Heart right ventricle (tissue), 16 donors: ENCODE measurements around the gene NEK7. TPM values are rescaled to one million over a fixed set of nuclear protein-coding genes. Genes with fewer than 3 reads are reported as not detected.
"Not testable (repeated sequence)": the region's sequence is repeated elsewhere in the genome, so short reads cannot be mapped to it uniquely, and the experiment has no call there.

Experiments
- ATAC-seq, 8 donors: fragments of 200-7000 bp; cut with Tn5 transposase; one replicate each; pipeline ENCODE4 v1.9.1; 2020; ENCODE audit warnings: mild to moderate bottlenecking in 8 of 8, moderate library complexity in 8 of 8, moderate number of reproducible peaks in 1 of 8
- DNase-seq, 2 donors: peaks; one replicate each; pipeline ENCODE4 v3.0.0-alpha.2; 2020
- H3K27ac ChIP-seq, 10 donors: fragments of 200-600 bp; sonication (generic) in 2 of 10; one replicate each; pipeline versions ENCODE4 v1.5.0 to v1.8.0; 2020 to 2022; ENCODE audit warnings: mild to moderate bottlenecking in 3 of 10
- H3K27me3 ChIP-seq, 7 donors: fragments of 200-600 bp; one replicate each; pipeline ENCODE4 v1.8.0; 2021 to 2022; ENCODE audit warnings: mild to moderate bottlenecking in 2 of 7
- H3K36me3 ChIP-seq, 9 donors: fragments of 200-600 bp; sonication (generic) in 1 of 9; one replicate each; pipeline versions ENCODE4 v1.5.0 to v1.8.0; 2020 to 2022; ENCODE audit warnings: mild to moderate bottlenecking in 2 of 9
- H3K4me1 ChIP-seq, 9 donors: fragments of 200-600 bp; sonication (generic) in 1 of 9; one replicate each; pipeline versions ENCODE4 v1.5.0 to v1.8.0; 2020 to 2022; ENCODE audit warnings: mild to moderate bottlenecking in 4 of 9
- H3K4me3 ChIP-seq, 10 donors: fragments of 200-600 bp; sonication (generic) in 2 of 10; one replicate each; pipeline versions ENCODE4 v1.5.0 to v1.8.0; 2020 to 2022; ENCODE audit warnings: mild to moderate bottlenecking in 7 of 10, moderate library complexity in 2 of 10
- H3K9me3 ChIP-seq, 11 donors: fragments of 200-600 bp in 10 of 11; sonication (generic) in 2 of 11; one replicate each; pipeline versions ENCODE4 v1.5.0 to v1.8.0; 2013 to 2022; ENCODE audit warnings: mild to moderate bottlenecking in 2 of 11, control low read depth in 1 of 11, moderate library complexity in 1 of 11
- CTCF ChIP-seq, 9 donors: fragments of 200-600 bp; sonication (generic) in 2 of 9; IDR thresholded peaks; one replicate each; pipeline versions ENCODE4 v1.5.0 to v1.8.0; 2021 to 2022; ENCODE audit warnings: antibody characterized with exemption in 9 of 9, mild to moderate bottlenecking in 5 of 9, moderate library complexity in 1 of 9
- WGBS, 2 donors: extraction: QIAGEN DNeasy Blood & Tissue Kit; methylation state at CpG; one replicate each; pipeline ENCODE4 v1.1.7; 2013; ENCODE audit warnings: inconsistent platforms in 1 of 2; 5-methylcytosine and 5-hydroxymethylcytosine counted together
- intact Hi-C, 10 donors: fragments of 100-400 bp; cut with DNase I; formaldehyde crosslinking; loops; one replicate each; pipeline versions ENCODE4 v1.11.1 to v1.14.2; 2022
- polyA plus RNA-seq, 2 donors: library from polyadenylated mRNA; stranded (reverse); fragments of 200-250 nt; gene quantifications; one replicate each; pipeline ENCODE4 v1.2.3, GENCODE V29; 2013
- total RNA-seq, 10 donors: library from RNA; stranded (reverse); fragmentation: NEBNext Ultra II Directional in 3 of 10; extraction: Animal tissue kit (Norgen Biotek cat#: 25700) in 3 of 10; gene quantifications; one replicate each; pipeline versions ENCODE4 v1.2.1 to v1.2.4, GENCODE V29; 2021 to 2023
- donor health status: Arrhythmogenic right ventricular cardiomyopathy.
- donor health status: ischemic (EF 13 %, LVEDD 7.1; RV severe dilation, severe dysfunction).
- donor health status: healthy with polysubstance abuse.
- donor health status: DM: no; HTN: yes; CAD: no.
- donor health status: DM: no; HTN: no; CAD: no.
- donor health status: ischemic (EF 25% LVEDD 6.9; RV normal size, moderate dysfunction).
- donor health status: ischemic (EF 25% LVEDD 5.7; RV mildly dilated, moderate dysfunction).
- donor health status: healthy.
- donor health status: DM: yes; HTN: yes; CAD: no.
- donor health status: Ischemic cardiomyopathy.
- donor health status: ischemic (EF 35%, LVEDD 5.7; RV mildly dilated, moderate dysfunction).
- donor health status: nonischemic (EF 11% LVEDD 7.7; RV severe dilation, severe dysfunction).
- donor health status: DM: yes; HTN: yes; CAD: no.
- donor health status: PGD.
- donor health status: ischemic (EF 29% LVEDD 5.4; RV normal size, mild dysfunction).
- donor health status: nonischemic (EF 23%, LVEDD 6.1; RV moderate dilation, normal function).

NEK7 gene
- total and polyA plus RNA-seq, 12 donors, result 57.3 to 279 (median 207) TPM

GRCh38 chr1:198123133-198123532 is 33.7 kb upstream of the NEK7 start:
- Histone ChIP-seq H3K36me3 (no peaks in the 10 kb centered on the region), H3K27me3 (no peaks in the 10 kb centered on the region), H3K9me3 (no peaks in the 10 kb centered on the region), H3K27ac (no peak overlapping the region), H3K4me3 (no peak overlapping the region), H3K4me1 (peaks cover 0 to 36% (median 16%) of the 10 kb centered on the region in 9 donors)
- no peak for DNase-seq
- no peak for ATAC-seq
- intact Hi-C loops, result loop anchor here in 1 of 10 donors (2.0 kb wide), 1 partner anchor 26 kb away; no protein-coding TSS in a partner anchor
- TF ChIP-seq CTCF (IDR thresholded peaks at IDR 0.05), result no peak
- 53 to 55% methylated on average over 2 of the region's 2 CpGs for WGBS, 2 donors

- Histone ChIP-seq H3K36me3 (no peaks in the 10 kb centered on the region), H3K4me1 (peaks cover 0 to 29% (median 9%) of the 10 kb centered on the region in 9 donors), H3K27me3 (no peaks in the 10 kb centered on the region), H3K27ac (no peak overlapping the region), H3K4me3 (no peak overlapping the region), H3K9me3 (no peaks in the 10 kb centered on the region)
- no peak for TF ChIP-seq CTCF (IDR thresholded peaks at IDR 0.05)
- ATAC-seq, result no peak
- intact Hi-C loops, result no loop called here
- WGBS, 2 donors, result 84 to 93% methylated on average over 1 of the region's 1 CpG
- DNase-seq, result no peak
Measured at GRCh38 chr1:198124673-198125072, 32.1 kb upstream of the NEK7 start.

GRCh38 chr1:198125995-198126735 is 30.6 kb upstream of the NEK7 start:
- WGBS, 2 donors, result 57 to 82% methylated on average over 1 of the region's 1 CpG
- peaks cover 0 to 29% (median 9%) of the 10 kb centered on the region in 9 donors for H3K4me1 ChIP-seq
- no peaks in the 10 kb centered on the region for H3K9me3 ChIP-seq
- intact Hi-C loops, result no loop called here
- peak in 2 of 8 donors; percentile 47 to 65 for ATAC-seq
- H3K36me3 ChIP-seq, result no peaks in the 10 kb centered on the region
- DNase-seq, result no peak
- TF ChIP-seq CTCF (IDR thresholded peaks at IDR 0.05), result no peak
- no peaks in the 10 kb centered on the region for H3K27me3 ChIP-seq
- H3K4me3 ChIP-seq, result no peak overlapping the region
- H3K27ac ChIP-seq, result no peak overlapping the region

- H3K27me3 ChIP-seq, result no peaks in the 10 kb centered on the region
- no peak for TF ChIP-seq CTCF (IDR thresholded peaks at IDR 0.05)
- no peak for ATAC-seq
- H3K9me3 ChIP-seq, result no peaks in the 10 kb centered on the region
- intact Hi-C loops, result no loop called here
- H3K27ac ChIP-seq, result no peak overlapping the region
- H3K4me3 ChIP-seq, result no peak overlapping the region
- peaks cover 0 to 19% (median 8%) of the 10 kb centered on the region in 9 donors for H3K4me1 ChIP-seq
- no peaks in the 10 kb centered on the region for H3K36me3 ChIP-seq
- no peak for DNase-seq
Measured at GRCh38 chr1:198128533-198128932, 28.3 kb upstream of the NEK7 start.

- H3K4me1 ChIP-seq, result peaks cover 0 to 16% (median 5%) of the 10 kb centered on the region in 9 donors
- WGBS, 2 donors, result 89 to 95% methylated on average over 11 of the region's 11 CpGs
- ATAC-seq, H3K4me3 ChIP-seq, H3K36me3 ChIP-seq, H3K9me3 ChIP-seq, intact Hi-C loops, DNase-seq, H3K27ac ChIP-seq, H3K27me3 ChIP-seq: not testable (repeated sequence)
Measured at GRCh38 chr1:198130053-198130452, 26.7 kb upstream of the NEK7 start.
